GM21786 (cell line): Measurements from ENCODE around the gene PKIG.
"Not testable (repeated sequence)": the region's sequence is repeated elsewhere in the genome, so short reads cannot be mapped to it uniquely, and the experiment has no call there.

Source experiments
- ATAC-seq: cut with Tn5 transposase; IDR thresholded peaks from one replicate; pipeline ENCODE4 v1.9.1; 2021; ENCODE audit not compliant: unreplicated experiment

PKIG gene

GRCh38 chr20:44637522-44638372, 55.4 kb downstream of the PKIG start:
- no peak for ATAC-seq

- no peak for ATAC-seq
Measured at GRCh38 chr20:44640522-44640921, 58.1 kb downstream of the PKIG start.

- ATAC-seq = no peak
Measured at GRCh38 chr20:44641325-44641724, 58.9 kb downstream of the PKIG start.

- ATAC-seq = no peak
Measured at GRCh38 chr20:44642203-44643153, 60.1 kb downstream of the PKIG start.

- no peak for ATAC-seq
Measured at GRCh38 chr20:44643154-44643519, 60.8 kb downstream of the PKIG start.

GRCh38 chr20:44643596-44644229, 61.3 kb downstream of the PKIG start:
- no peak for ATAC-seq

GRCh38 chr20:44644230-44644617, 61.8 kb downstream of the PKIG start:
- no peak for ATAC-seq

DNA sequence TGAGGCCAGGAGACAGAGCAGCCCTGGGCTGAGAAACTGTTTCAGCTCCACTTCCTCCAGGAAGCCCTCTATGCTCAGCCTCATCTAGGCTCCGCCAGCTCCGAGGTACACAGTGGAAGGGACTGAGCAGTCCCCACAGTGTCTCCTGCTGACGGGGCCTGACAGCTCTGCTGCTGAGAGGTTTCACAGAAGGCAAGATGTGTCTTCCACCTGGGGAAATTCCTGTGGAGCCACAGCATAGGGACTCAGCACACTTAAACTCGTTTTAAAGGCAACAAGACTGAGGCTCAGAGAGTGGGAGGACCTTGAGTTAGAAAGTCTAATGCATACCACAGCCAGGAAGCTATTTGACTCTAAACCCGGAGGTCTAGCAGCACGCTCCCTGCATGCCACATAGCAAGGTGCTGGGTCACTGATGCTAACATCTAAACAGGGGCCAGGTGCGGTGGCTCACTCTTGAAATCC, 62.3 kb downstream of the PKIG start:
- ATAC-seq = peak; percentile 29

DNA sequence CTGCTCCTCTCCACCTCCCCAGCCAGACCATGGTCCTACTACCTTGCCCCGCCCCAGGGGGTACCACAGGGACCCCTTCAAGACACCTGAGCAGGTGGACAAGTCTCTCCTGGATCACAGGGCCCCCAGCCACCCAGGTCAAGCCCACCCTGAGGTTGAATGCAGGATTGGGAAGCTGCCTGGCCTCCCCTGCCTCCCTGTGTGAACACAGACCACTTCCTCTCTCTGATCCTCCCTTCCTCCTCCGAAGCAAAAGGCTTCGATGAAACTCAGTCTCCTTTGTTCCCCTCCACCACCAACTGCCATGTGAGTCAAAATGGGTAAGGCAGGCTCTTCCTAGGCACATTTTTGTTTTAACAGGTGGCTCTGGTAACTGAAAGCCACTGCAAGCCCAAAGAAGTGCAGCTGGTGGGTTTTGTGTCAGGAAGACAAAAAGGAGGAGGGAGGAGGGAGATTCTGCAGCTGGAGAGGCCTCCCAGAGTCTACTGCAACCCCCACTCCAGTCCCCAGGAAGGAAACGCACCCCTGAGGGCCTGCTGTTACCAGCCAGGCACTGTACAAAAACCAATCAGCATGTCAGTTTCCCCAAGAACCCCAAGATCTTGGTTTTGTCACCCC, 63.8 kb downstream of the PKIG start:
- no peak for ATAC-seq

DNA sequence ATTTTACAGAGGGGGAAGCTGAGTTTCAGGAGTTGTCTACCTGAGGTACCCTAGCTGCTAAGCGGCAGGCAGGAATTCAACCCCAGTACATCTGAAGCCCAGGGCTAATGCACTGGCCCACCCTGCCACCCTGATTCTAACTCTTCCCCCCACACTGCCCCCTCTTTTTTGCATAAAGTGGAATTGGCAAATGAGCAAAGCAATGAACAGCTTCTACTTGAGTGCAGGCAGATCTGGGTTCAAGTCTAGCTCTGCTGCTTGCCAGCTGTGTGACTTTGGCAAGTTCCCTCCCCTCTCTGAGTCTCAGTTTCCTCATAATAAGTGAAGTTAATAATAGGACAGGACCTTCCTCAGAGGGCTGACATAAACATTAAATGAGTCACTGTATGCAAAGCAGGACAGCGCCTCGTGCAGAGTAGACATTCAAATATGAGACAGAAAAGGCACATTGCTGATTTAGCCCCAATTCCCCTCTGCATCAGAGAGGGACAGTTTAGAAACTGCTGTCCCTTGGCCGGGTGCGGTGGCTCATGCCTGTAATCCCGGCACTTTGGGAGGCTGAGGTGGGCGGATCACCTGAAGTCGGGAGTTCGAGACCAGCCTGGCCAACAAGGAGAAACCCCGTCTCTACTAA, 64.4 kb downstream of the PKIG start:
- ATAC-seq = peak; percentile 46

- no peak for ATAC-seq
Measured at GRCh38 chr20:44648068-44648467, 65.7 kb downstream of the PKIG start.

DNA sequence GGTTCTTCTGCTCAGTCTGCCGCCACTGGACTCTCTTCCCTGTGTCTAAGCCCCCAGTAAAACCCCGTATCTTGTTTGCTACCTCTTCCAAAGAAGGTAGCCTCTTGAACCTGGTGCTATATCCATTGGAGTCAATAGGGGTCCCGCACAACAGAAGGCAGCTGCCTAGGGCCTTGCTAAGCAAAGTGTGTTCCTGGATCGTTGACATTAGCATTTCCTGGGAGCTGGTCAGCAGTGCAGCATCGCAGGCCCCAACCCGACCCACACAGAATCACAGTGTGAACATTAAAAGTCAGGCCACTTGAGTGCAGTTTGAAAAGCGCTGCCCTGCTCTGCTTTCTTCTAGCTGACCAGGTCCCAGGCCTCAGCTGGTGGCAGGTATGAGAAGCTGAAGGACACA, 66.2 kb downstream of the PKIG start:
- ATAC-seq = no peak

DNA sequence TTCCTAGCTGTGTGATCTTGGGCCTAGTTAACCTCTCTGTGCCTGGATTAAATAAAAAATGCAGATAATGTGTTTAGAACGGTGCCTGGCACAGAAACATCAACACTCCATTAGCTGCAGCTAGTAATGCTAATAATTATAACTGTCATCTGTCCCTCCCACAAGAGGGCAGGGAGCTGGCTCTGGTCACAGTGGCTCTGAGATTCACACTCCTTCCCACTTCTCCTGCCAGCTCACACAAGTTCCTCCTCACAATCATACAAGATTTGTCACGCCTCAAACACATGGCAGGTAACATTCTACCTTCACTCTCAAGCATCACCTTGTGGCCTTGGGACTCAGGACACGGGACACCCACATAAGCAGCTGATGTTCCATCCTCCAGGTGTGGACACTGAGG, 66.7 kb downstream of the PKIG start:
- no peak for ATAC-seq

GRCh38 chr20:44649976-44650375, 67.6 kb downstream of the PKIG start:
- no peak for ATAC-seq

DNA sequence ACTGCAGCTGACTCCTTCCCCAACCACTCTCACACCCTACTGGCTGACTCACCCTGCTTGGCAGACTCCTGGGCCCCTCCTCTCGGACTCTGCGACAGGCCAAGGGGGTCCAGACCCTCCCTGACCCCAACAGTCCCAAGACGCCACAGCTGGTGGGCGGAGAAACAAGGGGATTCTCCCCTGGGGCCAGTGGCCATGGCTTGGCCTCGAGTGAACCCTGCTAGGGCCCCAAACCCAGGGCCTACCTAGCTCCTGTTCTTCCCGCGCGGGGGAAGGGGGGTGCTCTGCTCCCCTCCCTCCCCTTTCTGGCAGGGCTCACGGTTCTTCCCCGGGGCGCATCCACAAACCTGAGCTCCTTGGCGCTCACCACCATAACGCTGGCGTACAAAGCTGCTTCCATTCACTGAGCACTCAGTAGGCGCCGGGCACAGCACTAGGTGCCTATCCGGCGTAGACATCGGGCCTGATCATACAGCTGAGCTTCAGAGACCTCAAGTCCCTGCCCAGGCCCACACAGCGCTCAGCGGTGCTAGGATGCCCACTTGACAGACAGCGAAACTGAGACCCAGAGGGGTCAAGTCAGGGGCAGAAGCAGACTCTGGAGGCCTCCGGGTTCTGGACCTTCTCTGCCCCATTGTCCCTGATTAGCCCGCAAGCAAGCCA, 68.5 kb downstream of the PKIG start:
- ATAC-seq = no peak

DNA sequence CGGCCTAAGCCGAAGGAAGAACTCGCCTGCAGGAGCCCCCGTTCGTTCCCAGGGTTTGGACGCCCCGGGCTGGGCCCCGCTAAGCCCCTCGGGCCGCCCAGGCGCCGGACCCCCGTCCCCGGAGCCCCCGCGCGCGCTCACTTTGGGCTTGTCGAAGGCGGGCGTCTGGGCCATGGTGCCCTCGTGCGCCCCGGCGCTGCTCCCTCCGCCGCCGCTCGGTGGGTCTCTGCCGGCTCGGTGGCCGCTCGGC, 69.0 kb downstream of the PKIG start:
- ATAC-seq = no peak

- peak; percentile 30 for ATAC-seq
Measured at GRCh38 chr20:44651684-44652423, 69.5 kb downstream of the PKIG start, which contains the start of gene ADA. ADA (minus strand) TSS chr20:44651699; CDS start chr20:44651607, 92 bp downstream.

- ATAC-seq = no peak
Measured at GRCh38 chr20:44653546-44653945, 71.2 kb downstream of the PKIG start.

DNA sequence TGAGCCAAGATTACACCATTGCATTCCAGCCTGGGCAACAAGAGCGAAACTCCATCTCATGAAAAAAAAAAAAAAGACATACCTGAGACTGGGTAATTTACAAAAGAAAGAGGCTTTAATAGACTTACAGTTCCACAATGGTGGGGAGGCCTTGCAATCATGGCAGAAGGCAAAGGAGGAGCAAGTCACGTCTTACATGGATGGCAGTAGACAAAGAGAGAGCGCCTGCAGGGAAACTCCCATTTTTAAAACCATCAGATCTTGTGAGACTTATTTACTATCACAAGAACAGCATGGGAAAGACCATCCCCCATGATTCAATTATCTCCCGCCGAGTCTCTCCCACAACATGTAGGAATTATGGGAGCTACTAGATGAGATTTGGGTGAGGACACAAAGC, 71.8 kb downstream of the PKIG start:
- not testable (repeated sequence) for ATAC-seq
